HUES6 (cell line): ENCODE data around the gene RALGPS1.

Experiments used
- H3K27ac ChIP-seq: 2 replicates; pipeline ENCODE4 v1.7.0; 2013; ENCODE audit warnings: low read depth, mild to moderate bottlenecking, low read length, inconsistent platforms
- H3K27me3 ChIP-seq: 2 replicates; pipeline ENCODE4 v1.6.1; 2013; ENCODE audit warnings: low read length; ENCODE audit not compliant: control insufficient read depth, insufficient read depth
- H3K36me3 ChIP-seq: 2 replicates; pipeline ENCODE4 v1.6.1; 2013; ENCODE audit warnings: low read length; ENCODE audit not compliant: control insufficient read depth, insufficient read depth
- H3K4me1 ChIP-seq: 2 replicates; pipeline ENCODE4 v1.6.1; 2013; ENCODE audit warnings: low read length; ENCODE audit not compliant: control insufficient read depth, insufficient read depth
- H3K4me3 ChIP-seq: 2 replicates; pipeline ENCODE4 v1.5.1; 2013; ENCODE audit warnings: low read depth, low read length
- H3K9ac ChIP-seq: one replicate; pipeline ENCODE4 v1.6.1; 2013; ENCODE audit warnings: mild to moderate bottlenecking, low read length
- H3K9me3 ChIP-seq: 2 replicates; pipeline ENCODE4 v1.6.1; 2013; ENCODE audit warnings: low read depth, low read length; ENCODE audit not compliant: control insufficient read depth, insufficient read depth

Gene RALGPS1

DNA sequence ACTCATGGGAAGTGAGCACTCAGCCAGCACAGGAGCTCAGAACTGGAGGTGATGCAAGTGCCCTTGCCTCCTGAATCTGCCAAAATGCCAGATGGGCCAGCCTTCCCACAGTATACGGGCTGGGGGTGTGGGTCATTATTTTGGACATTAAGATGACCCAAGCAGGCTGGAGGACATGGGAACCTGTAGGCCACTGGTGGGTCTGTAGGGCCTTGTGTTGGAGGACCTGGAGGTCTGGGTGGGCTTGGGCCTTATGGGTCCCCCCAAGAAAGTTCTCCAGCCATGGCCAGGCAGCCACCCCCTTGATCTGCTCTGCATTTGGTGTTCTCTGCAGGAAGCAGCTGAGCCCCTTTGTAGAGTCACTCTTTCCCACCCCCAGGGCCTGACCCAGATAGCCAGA is 278.9 kb downstream of the RALGPS1 start:
- Histone ChIP-seq H3K27ac (no peak overlapping the region), H3K36me3 (no peaks in the 10 kb centered on the region), H3K4me1 (no peaks in the 10 kb centered on the region), H3K9ac (no peak overlapping the region), H3K4me3 (no peak overlapping the region), H3K27me3 (no peaks in the 10 kb centered on the region), H3K9me3 (no peaks in the 10 kb centered on the region)

DNA sequence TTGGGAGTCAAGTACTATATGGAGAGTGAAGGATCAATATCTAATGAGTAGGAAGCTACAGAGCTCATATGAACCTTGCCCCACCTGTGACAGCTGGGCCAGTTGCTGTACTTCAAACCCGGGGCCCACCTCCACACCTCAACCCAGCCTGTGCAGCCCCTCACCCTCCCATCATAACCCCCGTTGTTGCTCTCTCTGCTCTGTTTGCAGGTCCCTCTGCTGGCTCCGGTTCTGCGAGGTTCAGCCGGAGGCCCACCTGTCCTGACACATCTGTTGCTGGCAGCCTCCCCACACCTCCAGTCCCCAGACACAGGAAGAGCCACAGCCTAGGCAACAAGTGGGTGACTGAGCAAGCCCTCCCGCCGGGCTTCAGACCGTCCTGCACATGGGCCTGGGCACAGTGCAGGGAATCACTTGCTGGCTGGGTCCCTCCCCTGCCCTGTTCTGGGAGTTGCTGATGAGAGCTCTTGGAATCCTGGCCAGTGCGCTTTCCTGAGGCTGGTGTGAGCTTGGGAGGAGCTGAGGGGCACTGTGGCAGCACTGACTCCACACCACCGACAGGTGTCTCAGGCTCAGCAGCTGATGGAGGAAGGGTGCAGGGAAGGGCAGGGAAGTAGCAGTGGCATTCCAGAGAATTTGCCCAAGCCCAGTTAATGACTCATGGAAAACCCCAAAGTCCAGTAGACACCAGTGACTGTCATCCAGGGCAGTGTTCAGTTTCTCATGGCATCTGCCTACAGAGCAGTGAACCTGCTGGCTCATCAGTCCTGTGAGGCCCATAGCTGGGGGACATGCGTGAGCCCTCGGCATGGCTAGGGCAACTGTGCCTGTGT is 280.5 kb downstream of the RALGPS1 start:
- Histone ChIP-seq H3K27me3 (no peaks in the 10 kb centered on the region), H3K27ac (no peak overlapping the region), H3K36me3 (peaks cover 2% of the 10 kb centered on the region; the same call in 1 of the 2 replicates), H3K9me3 (no peaks in the 10 kb centered on the region), H3K4me1 (peaks cover 6% of the 10 kb centered on the region; the same call in 1 of the 2 replicates), H3K9ac (no peak overlapping the region), H3K4me3 (no peak overlapping the region)

DNA sequence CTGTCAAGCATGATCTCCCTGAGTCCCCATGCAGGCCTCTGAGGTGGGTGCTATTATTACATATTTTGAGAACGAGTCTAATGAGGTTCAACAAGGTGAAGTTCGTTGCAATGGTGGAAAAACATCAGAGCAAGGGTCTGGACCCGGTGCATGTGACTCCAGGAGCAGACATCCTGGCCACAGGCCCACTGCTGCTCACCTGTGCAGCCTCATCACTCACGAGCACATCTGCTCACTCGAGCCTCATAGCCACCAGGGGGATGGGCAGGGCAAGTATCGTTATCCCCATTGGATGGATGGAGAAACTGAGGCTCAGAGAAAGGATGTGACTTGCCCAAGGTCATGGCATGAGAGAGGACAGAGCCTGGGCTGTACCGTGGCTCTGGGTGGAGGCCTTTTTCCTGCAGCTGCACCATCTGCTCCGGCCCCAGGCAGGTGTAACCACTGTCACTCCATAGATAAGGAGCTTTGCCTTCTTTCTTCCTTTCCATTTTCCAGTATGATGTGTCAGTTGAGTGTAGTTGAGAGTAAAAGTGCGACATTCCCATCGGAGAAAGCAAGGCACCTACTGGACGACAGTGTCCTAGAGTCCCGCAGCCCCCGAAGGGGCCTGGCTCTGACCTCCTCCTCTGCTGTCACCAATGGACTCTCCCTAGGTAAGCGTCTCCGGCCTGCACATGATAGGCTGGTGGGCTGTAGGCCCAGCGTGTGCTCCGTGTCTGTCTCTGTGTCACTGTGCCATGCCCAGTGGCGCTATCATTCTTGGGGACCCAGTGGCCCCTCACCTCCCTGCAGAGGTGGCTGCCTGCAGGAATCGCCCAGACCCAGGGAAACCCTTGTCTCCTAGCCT is 281.6 kb downstream of the RALGPS1 start:
- Histone ChIP-seq H3K27ac (no peak overlapping the region), H3K36me3 (peaks cover 2% of the 10 kb centered on the region; the same call in 1 of the 2 replicates), H3K4me3 (no peak overlapping the region), H3K9ac (no peak overlapping the region), H3K9me3 (no peaks in the 10 kb centered on the region), H3K27me3 (no peaks in the 10 kb centered on the region), H3K4me1 (peaks cover 6% of the 10 kb centered on the region; the same call in 1 of the 2 replicates)

- no peak overlapping the region for H3K4me3 ChIP-seq
- no peaks in the 10 kb centered on the region for H3K9me3 ChIP-seq
- no peak overlapping the region for H3K9ac ChIP-seq
- H3K27ac ChIP-seq: no peak overlapping the region
- H3K27me3 ChIP-seq: no peaks in the 10 kb centered on the region
- H3K36me3 ChIP-seq: peaks cover 2% of the 10 kb centered on the region; the same call in 1 of the 2 replicates
- H3K4me1 ChIP-seq: peaks cover 6% of the 10 kb centered on the region; the same call in 1 of the 2 replicates
Observed at GRCh38 chr9:127196826-127197145, 282.2 kb downstream of the RALGPS1 start.

- Histone ChIP-seq H3K9ac (no peak overlapping the region), H3K27me3 (no peaks in the 10 kb centered on the region), H3K9me3 (no peaks in the 10 kb centered on the region), H3K4me1 (peaks cover 6% of the 10 kb centered on the region; the same call in 1 of the 2 replicates), H3K27ac (no peak overlapping the region), H3K36me3 (peaks cover 2% of the 10 kb centered on the region; the same call in 1 of the 2 replicates), H3K4me3 (no peak overlapping the region)
Observed at GRCh38 chr9:127197186-127197860, 282.7 kb downstream of the RALGPS1 start.

DNA sequence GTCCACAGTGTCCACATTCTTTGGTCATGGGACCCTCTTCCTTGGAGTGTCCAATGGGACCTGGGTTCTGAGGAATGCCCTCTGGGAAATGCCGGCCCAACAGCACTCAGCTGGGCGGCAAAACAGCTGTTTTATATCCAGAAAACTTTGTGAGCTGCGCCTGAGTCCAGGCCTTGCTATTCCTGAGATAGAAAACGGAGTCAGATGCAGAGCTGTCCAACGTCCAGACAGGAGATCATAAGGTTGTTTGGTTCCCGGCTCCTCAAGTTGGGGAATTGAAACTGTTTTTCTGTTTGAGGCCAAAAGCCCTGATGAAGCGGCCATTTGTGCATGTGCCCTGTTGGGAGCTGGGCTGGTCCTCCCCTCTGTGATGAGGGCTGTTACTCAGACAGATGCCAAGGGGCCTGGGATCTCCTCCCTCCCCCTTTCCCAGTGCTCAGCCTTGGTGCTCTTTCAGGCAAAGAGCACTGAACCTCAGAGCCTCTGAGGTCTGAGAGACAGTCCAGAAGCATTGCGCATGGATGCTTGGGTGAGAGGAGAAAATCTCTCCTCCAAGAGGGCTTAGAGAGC is 283.4 kb downstream of the RALGPS1 start:
- Histone ChIP-seq H3K9ac (no peak overlapping the region), H3K4me3 (no peak overlapping the region), H3K4me1 (peaks cover 6% of the 10 kb centered on the region; the same call in 1 of the 2 replicates), H3K9me3 (no peaks in the 10 kb centered on the region), H3K36me3 (peaks cover 2% of the 10 kb centered on the region; the same call in 1 of the 2 replicates), H3K27me3 (no peaks in the 10 kb centered on the region), H3K27ac (no peak overlapping the region)

- no peak overlapping the region for H3K4me3 ChIP-seq
- no peak overlapping the region for H3K9ac ChIP-seq
- no peaks in the 10 kb centered on the region for H3K9me3 ChIP-seq
- H3K36me3 ChIP-seq: peaks cover 2% of the 10 kb centered on the region; the same call in 1 of the 2 replicates
- peaks cover 6% of the 10 kb centered on the region; the same call in 1 of the 2 replicates for H3K4me1 ChIP-seq
- no peaks in the 10 kb centered on the region for H3K27me3 ChIP-seq
- no peak overlapping the region for H3K27ac ChIP-seq
Observed at GRCh38 chr9:127198587-127198986, 284.0 kb downstream of the RALGPS1 start.

GRCh38 chr9:127199001-127199791 is 284.6 kb downstream of the RALGPS1 start:
- H3K27me3 ChIP-seq: no peaks in the 10 kb centered on the region
- no peaks in the 10 kb centered on the region for H3K9me3 ChIP-seq
- H3K27ac ChIP-seq: no peak overlapping the region
- no peak overlapping the region for H3K4me3 ChIP-seq
- H3K36me3 ChIP-seq: peaks cover 2% of the 10 kb centered on the region; the same call in 1 of the 2 replicates
- peaks cover 6% of the 10 kb centered on the region; the same call in 1 of the 2 replicates for H3K4me1 ChIP-seq
- H3K9ac ChIP-seq: no peak overlapping the region

DNA sequence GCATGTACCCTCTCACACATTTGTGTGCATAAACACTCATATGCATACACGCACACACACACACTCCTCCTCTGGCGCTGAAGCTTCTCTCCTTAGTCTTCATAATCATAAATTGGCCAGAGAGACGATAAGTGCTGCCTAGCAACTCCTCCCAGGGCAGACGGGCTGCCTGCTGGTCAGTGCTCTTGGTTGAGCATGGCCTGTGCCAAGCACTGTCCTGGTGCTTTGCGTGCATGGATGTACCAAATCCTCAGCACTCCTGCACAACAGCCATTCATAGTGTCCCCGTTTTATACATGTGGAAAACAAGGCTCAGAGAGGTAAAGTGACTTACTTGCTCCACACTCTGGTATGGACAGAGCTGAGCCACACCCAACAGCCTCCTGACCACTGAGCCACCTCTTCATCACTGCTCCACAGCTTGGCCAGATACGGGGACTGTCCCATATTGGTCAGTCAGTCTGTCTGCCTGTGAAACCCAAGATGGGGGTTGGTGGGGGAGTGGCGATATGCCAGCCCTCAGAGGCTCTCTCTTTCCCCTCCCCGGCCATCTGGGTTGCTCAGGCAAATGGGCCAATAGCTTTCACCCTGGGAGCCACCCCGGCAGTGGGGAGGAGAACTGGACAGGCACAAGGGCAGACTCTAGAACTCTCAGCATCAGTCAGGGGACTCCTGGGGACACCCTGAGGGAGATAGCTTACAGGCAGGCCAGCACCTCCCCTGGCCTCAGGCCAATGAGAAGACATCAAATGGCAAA is 285.7 kb downstream of the RALGPS1 start:
- no peak overlapping the region for H3K4me3 ChIP-seq
- H3K36me3 ChIP-seq: peaks cover 2% of the 10 kb centered on the region; the same call in 1 of the 2 replicates
- no peaks in the 10 kb centered on the region for H3K27me3 ChIP-seq
- H3K4me1 ChIP-seq: peaks cover 6% of the 10 kb centered on the region; the same call in 1 of the 2 replicates
- H3K27ac ChIP-seq: no peak overlapping the region
- H3K9ac ChIP-seq: no peak overlapping the region
- no peaks in the 10 kb centered on the region for H3K9me3 ChIP-seq
